GM13976 (cell line): Measurements from ENCODE around the gene DYNLRB1.
A peak's percentile ranks its signal among the peaks of the same experiment; 100 is the strongest.

ENCODE experiments used
- DNase-seq: peaks from one replicate; pipeline ENCODE4 v3.0.0; 2012; ENCODE audit warnings: low spot score
- CTCF ChIP-seq: IDR thresholded peaks from 2 replicates; pipeline ENCODE4 v1.5.1; 2012; ENCODE audit warnings: borderline replicate concordance, mild to moderate bottlenecking; ENCODE audit not compliant: insufficient read depth; ENCODE audit errors: extremely low read depth, missing control alignments, control extremely low read depth
- in situ Hi-C: fragments of 300-500 bp; cut with MboI; formaldehyde crosslinking; loops from one replicate; pipeline ENCODE4 v1.12.0; 2022; ENCODE audit warnings: low sequenced_read_pairs, mixed read lengths, inconsistent platforms; ENCODE audit not compliant: unreplicated experiment

Gene DYNLRB1

GRCh38 chr20:34581341-34582184, 65.3 kb downstream of the DYNLRB1 start:
- in situ Hi-C loops = no loop called here
- no peak for TF ChIP-seq CTCF
- peak; percentile 39 for DNase-seq

GRCh38 chr20:34582221-34582620, 66.0 kb downstream of the DYNLRB1 start:
- in situ Hi-C loops = no loop called here
- TF ChIP-seq CTCF = no peak

GRCh38 chr20:34582911-34583310, 66.7 kb downstream of the DYNLRB1 start:
- DNase-seq = no peak
- in situ Hi-C loops = no loop called here
- TF ChIP-seq CTCF = no peak

More at GRCh38 chr20:34582221-34582620, 66.0 kb downstream of the DYNLRB1 start:
- DNase-seq = no peak

DNA sequence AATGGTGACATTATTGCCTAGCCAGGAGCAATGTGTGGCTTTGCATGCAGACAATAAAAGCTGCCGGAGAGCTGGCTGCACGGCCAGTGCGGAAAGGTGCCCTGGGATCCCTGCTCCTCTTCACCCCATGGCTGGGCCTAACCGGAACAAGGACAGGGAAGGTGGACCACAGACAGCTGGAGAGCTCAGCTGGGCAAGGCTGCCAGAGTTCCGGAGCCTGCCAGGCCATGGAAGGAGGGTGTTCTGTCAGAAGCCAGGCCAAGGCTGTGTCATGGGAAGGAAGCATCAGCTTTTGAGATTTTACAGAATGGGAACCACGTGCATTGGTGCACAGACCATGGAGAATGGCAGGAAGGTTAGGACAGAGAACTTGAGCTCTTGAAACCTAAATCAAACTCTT, 67.3 kb downstream of the DYNLRB1 start:
- TF ChIP-seq CTCF = no peak
- no peak for DNase-seq
- in situ Hi-C loops = no loop called here

- no peak for TF ChIP-seq CTCF
- DNase-seq = no peak
- in situ Hi-C loops = no loop called here
Observed at GRCh38 chr20:34585019-34585418, 68.8 kb downstream of the DYNLRB1 start.

DNA sequence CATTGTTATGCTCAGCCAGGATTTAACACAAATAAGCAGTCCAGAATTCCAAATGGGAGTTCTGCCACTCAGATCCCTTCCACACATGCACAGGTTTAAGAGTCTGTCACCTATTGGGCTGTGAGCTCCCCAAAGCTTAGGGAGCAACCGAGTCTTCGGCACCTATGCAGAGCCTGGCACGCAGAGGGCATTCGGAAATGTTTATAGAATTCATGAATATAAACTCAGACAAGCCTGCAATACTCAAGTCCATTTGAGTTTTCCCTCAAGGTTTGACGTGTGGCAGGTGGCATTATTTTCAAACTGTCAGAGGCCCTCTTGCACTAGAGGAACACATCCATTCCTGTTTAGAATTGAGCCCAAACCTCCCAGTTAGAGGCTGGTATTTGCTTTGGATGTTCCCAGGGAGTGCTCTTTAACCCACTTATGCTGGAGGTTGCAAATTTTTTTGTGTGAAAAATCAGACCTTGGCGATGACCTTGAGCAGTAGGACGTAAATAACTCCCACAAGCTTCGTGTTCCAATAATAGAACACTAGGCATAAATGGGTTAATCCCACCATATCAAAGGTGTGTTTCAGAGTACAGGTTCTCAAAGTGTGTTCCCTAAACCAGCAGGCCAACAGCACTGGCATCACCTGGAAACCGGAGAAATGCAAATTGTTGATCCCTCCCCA, 70.4 kb downstream of the DYNLRB1 start:
- no peak for TF ChIP-seq CTCF
- in situ Hi-C loops = no loop called here
- DNase-seq = no peak
